Neutrophil (primary cell): ENCODE results near the gene WFDC8.

Experiments
- H3K27ac ChIP-seq: fragments of 200-600 bp; sonication (generic); 2 replicates; pipeline ENCODE4 v1.5.1; 2016; ENCODE audit warnings: mild to moderate bottlenecking, moderate library complexity
- H3K27me3 ChIP-seq: fragments of 200-600 bp; sonication (generic); 2 replicates; pipeline ENCODE4 v1.6.0; 2016; ENCODE audit warnings: mild to moderate bottlenecking
- H3K36me3 ChIP-seq: fragments of 200-600 bp; sonication (generic); 2 replicates; pipeline ENCODE4 v1.5.1; 2017
- H3K4me1 ChIP-seq, 2 experiments: fragments of 200-600 bp in 1 of 2; sonication (generic) in 1 of 2; 1 replicate in 1 of 2; 2 replicates in 1 of 2; pipeline versions ENCODE4 v1.5.1 to v1.6.1; 2013 to 2016; ENCODE audit warnings: low read depth in 1 of 2, low read length in 1 of 2, mild to moderate bottlenecking in 1 of 2, moderate library complexity in 1 of 2; ENCODE audit not compliant: control insufficient read depth in 1 of 2, insufficient read depth in 1 of 2
- H3K4me3 ChIP-seq, 2 experiments: fragments of 200-600 bp in 1 of 2; sonication (generic) in 1 of 2; 1 replicate in 1 of 2; 2 replicates in 1 of 2; pipeline ENCODE4 v1.5.1; 2013 to 2016; ENCODE audit warnings: low read depth in 1 of 2, low read length in 1 of 2, mild to moderate bottlenecking in 1 of 2, moderate library complexity in 1 of 2
- H3K9me3 ChIP-seq: fragments of 200-600 bp; sonication (generic); 2 replicates; pipeline ENCODE4 v1.5.1; 2016
- TF ChIP-seq, protein P1 (sequence below): fragments of 200-600 bp; sonication (generic); IDR thresholded peaks from 2 replicates; pipeline ENCODE4 v1.5.1; 2016; ENCODE audit warnings: antibody characterized with exemption

Gene WFDC8

DNA sequence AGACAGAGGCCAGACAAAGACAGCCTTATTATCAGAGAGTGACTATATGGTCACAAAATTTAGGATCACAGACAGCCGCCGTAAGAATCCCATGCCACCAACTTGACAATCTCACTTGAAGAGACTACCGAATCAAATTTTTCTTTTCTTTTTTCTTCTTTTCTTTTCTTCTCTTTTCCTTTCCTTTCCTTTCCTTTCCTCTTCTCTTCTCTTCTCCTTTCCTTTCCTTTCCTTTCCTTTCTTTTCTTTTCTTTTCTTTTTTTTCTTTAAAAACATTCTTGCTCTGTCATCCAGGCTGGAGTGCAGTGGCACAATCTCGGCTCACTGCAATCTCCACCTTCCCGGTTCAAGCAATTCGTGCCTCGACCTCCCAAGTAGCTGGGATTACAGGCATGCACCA, 30.7 kb downstream of the WFDC8 start:
- Histone ChIP-seq H3K27ac (no peak overlapping the region), H3K27me3 (peaks cover 60% of the 10 kb centered on the region), H3K4me1 (no peaks in the 10 kb centered on the region), H3K36me3 (no peaks in the 10 kb centered on the region), H3K4me3 (no peak overlapping the region), H3K9me3 (no peaks in the 10 kb centered on the region)
- TF ChIP-seq, protein P1, sequence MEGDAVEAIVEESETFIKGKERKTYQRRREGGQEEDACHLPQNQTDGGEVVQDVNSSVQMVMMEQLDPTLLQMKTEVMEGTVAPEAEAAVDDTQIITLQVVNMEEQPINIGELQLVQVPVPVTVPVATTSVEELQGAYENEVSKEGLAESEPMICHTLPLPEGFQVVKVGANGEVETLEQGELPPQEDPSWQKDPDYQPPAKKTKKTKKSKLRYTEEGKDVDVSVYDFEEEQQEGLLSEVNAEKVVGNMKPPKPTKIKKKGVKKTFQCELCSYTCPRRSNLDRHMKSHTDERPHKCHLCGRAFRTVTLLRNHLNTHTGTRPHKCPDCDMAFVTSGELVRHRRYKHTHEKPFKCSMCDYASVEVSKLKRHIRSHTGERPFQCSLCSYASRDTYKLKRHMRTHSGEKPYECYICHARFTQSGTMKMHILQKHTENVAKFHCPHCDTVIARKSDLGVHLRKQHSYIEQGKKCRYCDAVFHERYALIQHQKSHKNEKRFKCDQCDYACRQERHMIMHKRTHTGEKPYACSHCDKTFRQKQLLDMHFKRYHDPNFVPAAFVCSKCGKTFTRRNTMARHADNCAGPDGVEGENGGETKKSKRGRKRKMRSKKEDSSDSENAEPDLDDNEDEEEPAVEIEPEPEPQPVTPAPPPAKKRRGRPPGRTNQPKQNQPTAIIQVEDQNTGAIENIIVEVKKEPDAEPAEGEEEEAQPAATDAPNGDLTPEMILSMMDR, result no peak

DNA sequence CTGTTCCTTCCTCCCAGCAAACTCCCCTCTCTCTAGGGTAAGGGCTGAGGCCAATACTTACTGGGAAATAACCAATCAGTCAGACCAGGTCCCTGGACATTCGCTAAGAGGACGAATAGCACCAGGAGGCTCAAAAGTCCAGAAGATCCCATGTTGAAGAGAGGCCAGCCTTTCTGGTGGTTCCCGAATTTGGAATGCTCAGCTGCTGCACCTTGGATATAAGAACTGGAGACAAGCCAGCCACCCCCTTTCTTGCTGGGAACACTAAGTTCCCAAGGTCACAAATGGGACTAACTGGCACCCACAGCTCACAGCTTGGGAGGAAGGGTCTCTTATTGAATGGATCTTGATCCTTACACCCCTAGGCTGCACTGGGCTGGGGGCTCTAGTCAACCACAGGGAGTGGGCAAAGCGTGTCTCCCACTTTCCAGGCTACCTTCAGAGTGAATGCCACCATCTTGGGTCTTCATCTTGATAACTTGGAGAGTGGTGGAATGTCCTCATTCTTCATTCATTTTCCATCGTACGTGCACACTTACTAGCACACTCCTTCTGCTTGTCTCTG, 31.8 kb downstream of the WFDC8 start, which contains the start of gene EPPIN:
TSS of gene EPPIN (minus strand) at position 196 of the 565 bp plus-strand sequence. CDS start at position 152, 44 bp downstream.
- Histone ChIP-seq H3K4me1 (no peaks in the 10 kb centered on the region), H3K36me3 (no peaks in the 10 kb centered on the region), H3K27ac (no peak within 1 kb of the TSS), H3K9me3 (no peaks in the 10 kb centered on the region), H3K4me3 (no peak within 1 kb of the TSS), H3K27me3 (peaks cover 66% of the 10 kb centered on the region)
- TF ChIP-seq, protein P1, result no peak

DNA sequence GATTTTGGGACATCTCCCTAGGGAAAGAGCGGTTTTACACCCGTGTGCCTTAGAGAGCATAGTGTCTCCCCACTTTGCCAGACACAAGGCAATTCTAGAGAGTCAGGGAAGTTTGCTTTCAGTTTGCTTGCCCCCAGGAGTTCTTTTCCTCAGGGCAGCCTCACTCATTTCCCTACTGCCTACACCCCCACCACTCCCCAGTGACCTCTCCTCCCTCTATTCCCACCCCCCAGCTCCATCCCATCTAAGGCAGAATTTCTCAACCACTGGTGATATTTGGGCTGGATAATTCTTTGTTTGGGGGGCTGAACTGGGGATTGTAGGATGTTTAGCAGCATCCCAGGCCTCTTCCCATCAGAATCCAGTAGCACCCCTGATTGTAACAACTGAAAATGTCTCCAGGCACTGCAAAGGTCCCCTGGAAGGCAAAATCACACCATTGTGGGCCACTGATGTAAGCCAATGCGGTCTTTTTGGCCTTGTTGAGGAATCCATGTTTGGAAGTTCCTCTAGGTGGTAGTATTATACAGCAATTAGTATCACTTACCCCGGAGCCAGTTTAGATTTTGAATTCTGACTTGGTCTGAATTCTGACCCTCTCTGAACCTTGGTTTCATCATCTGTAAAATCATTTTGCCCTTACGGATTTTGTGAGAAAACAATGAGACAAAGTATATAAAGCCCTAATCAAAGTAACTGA, 33.2 kb downstream of the WFDC8 start:
- no peaks in the 10 kb centered on the region for H3K9me3 ChIP-seq
- H3K4me1 ChIP-seq, result no peaks in the 10 kb centered on the region
- no peak overlapping the region for H3K27ac ChIP-seq
- H3K36me3 ChIP-seq, result no peaks in the 10 kb centered on the region
- TF ChIP-seq, protein P1, result no peak
- peaks cover 76% of the 10 kb centered on the region for H3K27me3 ChIP-seq
- no peak overlapping the region for H3K4me3 ChIP-seq

DNA sequence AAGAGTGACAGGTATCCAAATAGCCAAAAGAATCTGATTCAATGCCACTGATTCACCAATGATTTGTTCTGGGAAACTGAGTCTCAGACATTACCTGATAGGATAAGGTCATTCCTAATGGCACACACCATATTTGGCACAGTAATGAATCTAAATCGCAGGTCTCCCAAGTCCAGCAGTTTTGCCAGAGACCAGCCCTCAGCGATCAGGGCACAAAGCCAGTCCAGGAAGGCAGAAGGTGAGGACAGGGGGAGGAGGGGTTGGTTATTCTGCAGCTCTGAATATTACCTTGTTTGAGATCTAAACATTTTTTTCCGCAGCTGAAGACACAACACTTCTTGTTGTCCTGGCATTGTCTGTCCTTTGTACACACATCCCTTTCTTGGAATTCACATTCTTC, 33.7 kb downstream of the WFDC8 start:
- Histone ChIP-seq H3K4me3 (no peak overlapping the region), H3K27me3 (peaks cover 81% of the 10 kb centered on the region), H3K36me3 (no peaks in the 10 kb centered on the region), H3K27ac (no peak overlapping the region), H3K4me1 (no peaks in the 10 kb centered on the region), H3K9me3 (no peaks in the 10 kb centered on the region)
- TF ChIP-seq, protein P1, result no peak

DNA sequence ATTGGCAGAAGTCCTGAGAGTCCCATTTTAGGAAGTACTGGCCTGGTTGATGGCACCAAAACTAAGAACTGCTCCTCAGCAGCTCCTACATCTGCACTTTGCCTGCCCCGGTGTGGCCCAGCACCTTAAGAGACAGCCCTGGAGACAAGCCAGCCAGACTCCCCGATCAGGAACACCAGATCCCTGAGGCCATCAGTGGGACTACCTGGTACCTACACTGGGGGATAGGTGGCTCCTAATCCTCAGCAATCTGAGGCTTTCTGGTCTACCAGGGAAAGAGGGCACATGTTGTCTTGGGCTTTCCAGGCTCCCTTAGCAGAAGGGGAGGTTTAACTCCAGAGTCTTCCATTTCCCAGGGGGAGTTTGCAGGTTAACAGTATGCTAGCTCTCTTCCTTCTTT, 39.7 kb downstream of the WFDC8 start, which contains the start of gene WFDC6:
TSS of gene WFDC6 (minus strand) at position 101 of the 400 bp plus-strand sequence. CDS start at position 26, 75 bp downstream.
- H3K9me3 ChIP-seq, result no peaks in the 10 kb centered on the region
- TF ChIP-seq, protein P1, result no peak
- no peaks in the 10 kb centered on the region for H3K36me3 ChIP-seq

More for the DNA sequence above, 39.7 kb downstream of the WFDC8 start, which contains the start of gene WFDC6:
- Histone ChIP-seq H3K4me1 (no peaks in the 10 kb centered on the region), H3K4me3 (no peak within 1 kb of the TSS), H3K27ac (no peak within 1 kb of the TSS), H3K27me3 (peaks cover 84% of the 10 kb centered on the region)
